Testis (tissue), 3 donors: ENCODE measurements around the gene SUSD3. TPM values are rescaled to one million over a fixed set of nuclear protein-coding genes. Genes with fewer than 3 reads are reported as not detected.
A peak's percentile ranks its signal among the peaks of the same experiment; 100 is the strongest.

Experiments
- DNase-seq: peaks from one replicate; pipeline ENCODE4 v3.0.0-alpha.2; 2019
- H3K27ac ChIP-seq, 2 donors: fragments of 200-600 bp; sonication (generic); one replicate each; pipeline ENCODE4 v1.5.1; 2019
- H3K27me3 ChIP-seq: fragments of 200-600 bp; sonication (generic); one replicate; pipeline ENCODE4 v1.5.1; 2019
- H3K36me3 ChIP-seq: fragments of 200-600 bp; sonication (generic); one replicate; pipeline ENCODE4 v1.5.1; 2017; ENCODE audit warnings: low read depth; ENCODE audit errors: missing control alignments
- H3K4me1 ChIP-seq: fragments of 200-600 bp; sonication (generic); one replicate; pipeline ENCODE4 v1.5.1; 2019
- H3K4me3 ChIP-seq, 2 donors: fragments of 200-600 bp; sonication (generic); one replicate each; pipeline ENCODE4 v1.5.1; 2017 to 2019
- H3K9me3 ChIP-seq: fragments of 200-600 bp; sonication (generic); one replicate; pipeline ENCODE4 v1.5.1; 2017
- CTCF ChIP-seq, 3 experiments: fragments of 450-650 bp in 2 of 3; fragments of 200-600 bp in 1 of 3; sonication (generic) in 1 of 3; IDR thresholded peaks; one replicate each; pipeline ENCODE4 v1.5.1; 2016 to 2019; ENCODE audit warnings: antibody characterized with exemption in 3 of 3, mild to moderate bottlenecking in 2 of 3, moderate library complexity in 1 of 3
- POLR2A ChIP-seq: fragments of 450-650 bp; IDR thresholded peaks from one replicate; pipeline ENCODE4 v1.6.1; 2017; ENCODE audit warnings: antibody characterized with exemption, mild to moderate bottlenecking, moderate library complexity
- WGBS, 2 donors: methylation state at CpG; one replicate each; pipeline ENCODE4 v1.1.5; 2018; 5-methylcytosine and 5-hydroxymethylcytosine counted together
- intact Hi-C: fragments of 100-400 bp; cut with DNase I; formaldehyde crosslinking; loops from one replicate; pipeline ENCODE4 v1.15.1; 2023; ENCODE audit warnings: low total_unique reads
- polyA plus RNA-seq: library from polyadenylated mRNA; stranded (reverse); fragments of 350-450 nt; fragmentation: Illumina TruSeq; extraction: RNeasy Lipid Tissue Mini Kit (QIAGEN cat#74804); gene quantifications from one replicate; pipeline ENCODE4 v1.2.3, GENCODE V29; 2014; ENCODE audit warnings: low read depth, low replicate concordance; ENCODE audit not compliant: insufficient read depth
- total RNA-seq, 2 donors: library from RNA; depleted of rRNA; stranded (reverse); fragments of >200 nt; gene quantifications; one replicate each; pipeline ENCODE4 v1.2.3, GENCODE V29; 2016

Gene SUSD3
- total and polyA plus RNA-seq, 3 donors from 2014 or later: 172 to 537 (median 282) TPM

- Histone ChIP-seq H3K36me3 (no peaks in the 10 kb centered on the region), H3K9me3 (no peaks in the 10 kb centered on the region), H3K27me3 (no peaks in the 10 kb centered on the region), H3K4me3 (no peak overlapping the region), H3K4me1 (no peaks in the 10 kb centered on the region), H3K27ac (no peak overlapping the region)
- 84% methylated on average over 5 to 6 of the region's 6 CpGs for WGBS, 2 donors
- intact Hi-C loops: no loop called here
- DNase-seq: peak; percentile 53
- TF ChIP-seq CTCF (IDR thresholded peaks at IDR 0.05): no peak
- TF ChIP-seq POLR2A: no peak
These were observed 17.2 kb upstream of the SUSD3 start for GRCh38 chr9:93041108-93041802.

GRCh38 chr9:93043122-93043521, 15.4 kb upstream of the SUSD3 start:
- WGBS, 2 donors: 91 to 92% methylated on average over 6 of the region's 6 CpGs
- no peaks in the 10 kb centered on the region for H3K9me3 ChIP-seq

DNA sequence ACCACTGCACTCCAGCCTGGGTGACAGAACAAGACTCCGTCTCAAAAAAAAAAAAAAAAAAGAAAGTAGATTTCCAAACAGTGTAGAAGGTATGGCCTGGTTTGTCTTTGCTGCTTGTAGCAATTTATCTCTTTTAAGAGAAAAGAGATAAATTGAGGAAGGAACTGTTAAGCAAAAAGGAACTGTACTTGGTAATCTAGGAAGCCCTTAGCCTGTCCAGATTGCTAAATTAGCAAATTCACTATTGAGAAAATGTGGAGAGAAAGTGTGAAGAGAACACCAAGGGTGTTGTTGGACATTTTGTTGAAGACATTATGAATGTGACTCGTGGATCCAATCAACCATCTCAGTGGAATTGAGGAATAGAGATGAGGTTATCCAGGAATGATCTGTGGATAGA, 13.0 kb upstream of the SUSD3 start:
- H3K4me3 ChIP-seq: no peak overlapping the region
- H3K9me3 ChIP-seq: no peaks in the 10 kb centered on the region
- H3K27me3 ChIP-seq: no peaks in the 10 kb centered on the region
- no peak overlapping the region for H3K27ac ChIP-seq
- H3K36me3 ChIP-seq: no peaks in the 10 kb centered on the region
- DNase-seq: no peak
- TF ChIP-seq CTCF (IDR thresholded peaks at IDR 0.05) (no peak), POLR2A (no peak)
- 93 to 97% methylated on average over 2 of the region's 2 CpGs for WGBS, 2 donors
- H3K4me1 ChIP-seq: no peaks in the 10 kb centered on the region
- intact Hi-C loops: no loop called here

More at GRCh38 chr9:93043122-93043521, 15.4 kb upstream of the SUSD3 start:
- DNase-seq: no peak
- no peaks in the 10 kb centered on the region for H3K27me3 ChIP-seq
- no peak overlapping the region for H3K4me3 ChIP-seq
- intact Hi-C loops: no loop called here
- no peak overlapping the region for H3K27ac ChIP-seq
- no peaks in the 10 kb centered on the region for H3K4me1 ChIP-seq
- TF ChIP-seq POLR2A: no peak
- no peak for TF ChIP-seq CTCF (IDR thresholded peaks at IDR 0.05)
- H3K36me3 ChIP-seq: no peaks in the 10 kb centered on the region

- peaks cover 26% of the 10 kb centered on the region for H3K4me1 ChIP-seq
- WGBS, 2 donors: 86 to 91% methylated on average over 8 of the region's 8 CpGs
- H3K4me3 ChIP-seq: no peak overlapping the region
- H3K27me3 ChIP-seq: no peaks in the 10 kb centered on the region
- H3K27ac ChIP-seq: no peak overlapping the region
- intact Hi-C loops: no loop called here
- H3K9me3 ChIP-seq: no peaks in the 10 kb centered on the region
- no peaks in the 10 kb centered on the region for H3K36me3 ChIP-seq
- no peak for DNase-seq
- TF ChIP-seq CTCF (IDR thresholded peaks at IDR 0.05) (no peak), POLR2A (no peak)
These were observed 9.7 kb upstream of the SUSD3 start for GRCh38 chr9:93048566-93049448.
